Panc1 (cell line): ENCODE results near the gene ARFGAP1. TPM values are rescaled to one million over a fixed set of nuclear protein-coding genes. Genes with fewer than 3 reads are reported as not detected.

ENCODE experiments used
- ATAC-seq: fragments of 200-7000 bp; cut with Tn5 transposase; 2 replicates; pipeline ENCODE4 v1.9.1; 2020; ENCODE audit warnings: mild to moderate bottlenecking, moderate library complexity
- BruUV-seq: library from RNA; stranded (reverse); fragments of 400-500 nt; replicated peaks from 2 replicates; lab custom pipeline; 2021; lab: Mats Ljungman, UMichigan
- CTCF ChIA-PET: fragments of 300-600 bp; sonication (Branson Sonifier 250); formaldehyde crosslinking; loops from one replicate; lab custom pipeline; 2022; ENCODE audit warnings: antibody characterized with exemption; lab: Charles Lee
- POLR2A ChIA-PET: fragments of 300-600 bp; sonication (Branson Sonifier 250); formaldehyde crosslinking; loops from one replicate; lab custom pipeline; 2022; ENCODE audit warnings: antibody characterized with exemption; lab: Charles Lee
- DNase-seq: peaks from one replicate; pipeline ENCODE4 v3.0.0-alpha.2; 2010; ENCODE audit warnings: low read depth, low spot score
- H3K27ac ChIP-seq: 2 replicates; pipeline ENCODE4 v1.5.1; 2011; ENCODE audit warnings: mild to moderate bottlenecking, low read length, inconsistent platforms
- H3K27me3 ChIP-seq: fragments of 200-500 bp; sonication (Bioruptor generic); 2 replicates; pipeline ENCODE4 v1.6.0; 2014; ENCODE audit warnings: low read length, inconsistent platforms; ENCODE audit not compliant: control insufficient read depth, insufficient read depth
- H3K36me3 ChIP-seq: fragments of 200-500 bp; sonication (Bioruptor generic); 2 replicates; pipeline ENCODE4 v1.5.1; 2014; ENCODE audit warnings: inconsistent platforms, mild to moderate bottlenecking, low read length, moderate library complexity; ENCODE audit not compliant: control insufficient read depth, insufficient read depth
- H3K4me1 ChIP-seq: 2 replicates; pipeline ENCODE4 v1.5.1; 2011; ENCODE audit warnings: inconsistent platforms, mild to moderate bottlenecking, low read length, moderate library complexity; ENCODE audit not compliant: control insufficient read depth, insufficient read depth
- H3K4me3 ChIP-seq, 2 experiments: 2 replicates each; pipeline ENCODE4 v1.5.1; 2011 to 2012; ENCODE audit warnings: low read depth in 2 of 2, low read length in 2 of 2, mild to moderate bottlenecking in 2 of 2, inconsistent platforms in 1 of 2, moderate library complexity in 1 of 2
- H3K9me3 ChIP-seq: fragments of 200-500 bp; sonication (Bioruptor generic); 2 replicates; pipeline ENCODE4 v1.5.1; 2014; ENCODE audit warnings: low read depth, mild to moderate bottlenecking, inconsistent platforms, low read length, moderate library complexity; ENCODE audit not compliant: control insufficient read depth, insufficient read depth
- CTCF ChIP-seq: fragments of 450-650 bp; IDR thresholded peaks from 2 replicates; pipeline ENCODE4 v1.5.1; 2017; ENCODE audit warnings: mild to moderate bottlenecking
- POLR2AphosphoS5 ChIP-seq: IDR thresholded peaks from 2 replicates; pipeline ENCODE4 v1.6.1; 2012; ENCODE audit warnings: mild to moderate bottlenecking, low read depth, low read length, moderate library complexity
- REST ChIP-seq, 2 experiments: IDR thresholded peaks; 2 replicates each; pipeline ENCODE4 v1.6.1; 2011 to 2012; ENCODE audit warnings: low read depth in 2 of 2, control low read depth in 1 of 2, low read length in 1 of 2, mild to moderate bottlenecking in 1 of 2, moderate library complexity in 1 of 2; ENCODE audit not compliant: insufficient read depth in 1 of 2
- SIN3A ChIP-seq: IDR thresholded peaks from 2 replicates; pipeline ENCODE4 v1.6.1; 2012; ENCODE audit warnings: low read depth, mild to moderate bottlenecking, low read length, moderate library complexity, borderline replicate concordance; ENCODE audit not compliant: insufficient read depth
- TCF7L2 ChIP-seq: IDR thresholded peaks from 2 replicates; pipeline ENCODE4 v1.6.1; 2011; ENCODE audit warnings: mild to moderate bottlenecking, low read depth, low read length, inconsistent platforms
- in situ Hi-C: cut with HindIII; loops from 2 replicates; pipeline ENCODE4 v1.10.0; 2016; ENCODE audit warnings: low sequenced_read_pairs, low pct_unique_long_range_greater_than_20kb
- intact Hi-C: fragments of 100-400 bp; cut with micrococcal nuclease; formaldehyde crosslinking; loops from one replicate; pipeline ENCODE4 v1.10.0; 2022; ENCODE audit not compliant: unreplicated experiment
- total RNA-seq: library from RNA; stranded (reverse); gene quantifications from one replicate; pipeline ENCODE4 v1.2.1, GENCODE V29; 2021; ENCODE audit not compliant: unreplicated experiment

Gene ARFGAP1
- total RNA-seq, 1 experiment from 2014 or later = 110 TPM

GRCh38 chr20:63246490-63247288 is 25.9 kb upstream of the ARFGAP1 start:
- Histone ChIP-seq H3K4me3 (no peak overlapping the region), H3K9me3 (no peaks in the 10 kb centered on the region), H3K27me3 (no peaks in the 10 kb centered on the region), H3K27ac (no peak overlapping the region), H3K4me1 (peaks cover 25% of the 10 kb centered on the region), H3K36me3 (no peaks in the 10 kb centered on the region)
- intact Hi-C loops = no loop called here
- DNase-seq (no peak), ATAC-seq (no peak)
- BruUV-seq = no TSS peak
- POLR2A ChIA-PET = no interaction called here
- CTCF ChIA-PET = interaction anchor here (1.1 kb wide), 2 partner anchors 12 to 22 kb away, joined by 3 to 4 read pairs; partner anchors contain the start of gene BIRC7
- in situ Hi-C loops = no loop called here
- no peak for TF ChIP-seq CTCF
- TF ChIP-seq TCF7L2 = no peak
- TF ChIP-seq POLR2AphosphoS5 = no peak
- no peak for TF ChIP-seq REST (IDR thresholded peaks at IDR 0.05; ENCODE audit: insufficient read depth in 1 of 2, low read depth in 2 of 2, low read length in 1 of 2)
- TF ChIP-seq SIN3A = no peak

GRCh38 chr20:63247671-63248228 is 24.9 kb upstream of the ARFGAP1 start:
- Histone ChIP-seq H3K4me3 (no peak overlapping the region), H3K27ac (no peak overlapping the region), H3K9me3 (no peaks in the 10 kb centered on the region), H3K4me1 (peaks cover 25% of the 10 kb centered on the region), H3K27me3 (no peaks in the 10 kb centered on the region), H3K36me3 (no peaks in the 10 kb centered on the region)
- BruUV-seq = no TSS peak
- intact Hi-C loops = no loop called here
- ChIA-PET CTCF (interaction anchor here (0.5 to 2.2 kb wide), 2 partner anchors 24 to 29 kb away, joined by 5 to 8 read pairs; no protein-coding TSS in a partner anchor), POLR2A (no interaction called here)
- in situ Hi-C loops = no loop called here
- DNase-seq (no peak), ATAC-seq (no peak)
- no peak for TF ChIP-seq POLR2AphosphoS5
- no peak for TF ChIP-seq TCF7L2
- TF ChIP-seq CTCF = no peak
- no peak for TF ChIP-seq REST (IDR thresholded peaks at IDR 0.05; ENCODE audit: insufficient read depth in 1 of 2, low read depth in 2 of 2, low read length in 1 of 2)
- no peak for TF ChIP-seq SIN3A
